SK-N-SH (cell line): Measurements from ENCODE around the gene MACROD1.

Experiments
- CTCF ChIP-seq: fragments of 200-600 bp; sonication (generic); IDR thresholded peaks from 2 replicates; pipeline ENCODE4 v1.6.1; 2017; ENCODE audit warnings: antibody characterized with exemption, mild to moderate bottlenecking, moderate library complexity
- GATA2 ChIP-seq: sonication (generic); formaldehyde crosslinking; IDR thresholded peaks from 2 replicates; pipeline ENCODE4 v1.5.0; 2020; ENCODE audit warnings: mild to moderate bottlenecking, missing genetic modification reagents
- RAD21 ChIP-seq: IDR thresholded peaks from 2 replicates; pipeline ENCODE4 v1.6.1; 2012; ENCODE audit warnings: mild to moderate bottlenecking, low read length
- TAF1 ChIP-seq: IDR thresholded peaks from 2 replicates; pipeline ENCODE4 v1.6.1; 2012; ENCODE audit warnings: low read depth, mild to moderate bottlenecking, low read length, moderate library complexity, borderline replicate concordance
- TCF12 ChIP-seq: IDR thresholded peaks from 2 replicates; pipeline ENCODE4 v1.4.0; 2012
- YY1 ChIP-seq: IDR thresholded peaks from 2 replicates; pipeline ENCODE4 v1.4.0; 2012; ENCODE audit warnings: low read depth, mild to moderate bottlenecking

GRCh38 chr11:64100360-64100759, 65.6 kb downstream of the MACROD1 start:
- no peak for TF ChIP-seq TCF12
- no peak for TF ChIP-seq RAD21
- TF ChIP-seq YY1: no peak
- TF ChIP-seq CTCF: 0 out of 2 replicates have a peak, but pooled peaks have one; percentile 17
- no peak for TF ChIP-seq GATA2 (CRISPR knock-in tag)
- TF ChIP-seq TAF1: no peak
